Measurements from ENCODE around the gene POLD3.

The POLD3 gene

GRCh38 chr11:74678591-74679512 is 86.5 kb downstream of the POLD3 start:
- Histone ChIP-seq H3K14ac (ENCODE audit: low read length) (no peak overlapping the region), H4K12ac (ENCODE audit: low read depth, low read length) (no peak overlapping the region), H3K4ac (ENCODE audit: low read depth, low read length) (no peak overlapping the region), H3K27ac (ENCODE audit: low read depth, low read length) (no peak overlapping the region), H3K23ac (ENCODE audit: low read length) (no peak overlapping the region), H2AK5ac (ENCODE audit: low read length) (no peak overlapping the region), H3K79me1 (ENCODE audit: low read length) (no peaks in the 10 kb centered on the region), H3K9ac (ENCODE audit: low read length) (no peak overlapping the region), H3K79me2 (ENCODE audit: control insufficient read depth, insufficient read depth, low read length, poor library complexity) (peaks cover 2% of the 10 kb centered on the region), H3K18ac (ENCODE audit: low read length) (no peak overlapping the region), H2BK5ac (ENCODE audit: low read depth, low read length, poor library complexity) (no peak overlapping the region), H3K4me1 (ENCODE audit: control insufficient read depth in 1 of 2, insufficient read depth in 2 of 2, low read length in 2 of 2) (peaks cover 0 to 2% of the 10 kb centered on the region in 2 experiments), H2AFZ (ENCODE audit: insufficient read depth, low read length, poor library complexity) (no peak overlapping the region), H3K36me3 (ENCODE audit: control insufficient read depth in 1 of 2, insufficient read depth in 2 of 2, low read length in 2 of 2) (no peaks in the 10 kb centered on the region), H3K4me3 (ENCODE audit: low read depth, low read length) (no peak overlapping the region), H3K9me3 (ENCODE audit: insufficient read depth, low read depth, low read length) (no peaks in the 10 kb centered on the region), H3K4me2 (ENCODE audit: low read length) (no peak overlapping the region), H3K27me3 (ENCODE audit: insufficient read depth, low read length) (peaks cover 5% of the 10 kb centered on the region), H2BK12ac (ENCODE audit: low read length) (no peak overlapping the region), H4K91ac (ENCODE audit: low read depth, low read length) (no peak overlapping the region), H4K8ac (ENCODE audit: low read depth, low read length) (no peak overlapping the region), H2BK120ac (ENCODE audit: insufficient read depth, low read length, poor library complexity) (no peak overlapping the region)
- no CpG with 5 or more reads among the region's 13 CpGs for WGBS (ENCODE audit: extremely low coverage, insufficient coverage, insufficient read length)
- no peak for DNase-seq

GRCh38 chr11:74679513-74679865 is 87.1 kb downstream of the POLD3 start:
- no peak overlapping the region for H3K27ac ChIP-seq (ENCODE audit: low read depth, low read length)
- H3K9ac ChIP-seq (ENCODE audit: low read length): no peak overlapping the region
- H3K79me1 ChIP-seq (ENCODE audit: low read length): no peaks in the 10 kb centered on the region
- no peak overlapping the region for H3K23ac ChIP-seq (ENCODE audit: low read length)
- DNase-seq: no peak
- H2AFZ ChIP-seq (ENCODE audit: insufficient read depth, low read length, poor library complexity): no peak overlapping the region
- no CpG with 5 or more reads among the region's 3 CpGs for WGBS (ENCODE audit: extremely low coverage, insufficient coverage, insufficient read length)
- no peak overlapping the region for H2BK5ac ChIP-seq (ENCODE audit: low read depth, low read length, poor library complexity)
- H4K91ac ChIP-seq (ENCODE audit: low read depth, low read length): no peak overlapping the region
- no peak overlapping the region for H2BK120ac ChIP-seq (ENCODE audit: insufficient read depth, low read length, poor library complexity)
- H3K14ac ChIP-seq (ENCODE audit: low read length): no peak overlapping the region
- H3K4me3 ChIP-seq (ENCODE audit: low read depth, low read length): no peak overlapping the region
- peaks cover 2% of the 10 kb centered on the region for H3K79me2 ChIP-seq (ENCODE audit: control insufficient read depth, insufficient read depth, low read length, poor library complexity)
- no peak overlapping the region for H3K4ac ChIP-seq (ENCODE audit: low read depth, low read length)
- H4K8ac ChIP-seq (ENCODE audit: low read depth, low read length): no peak overlapping the region
- H3K9me3 ChIP-seq (ENCODE audit: insufficient read depth, low read depth, low read length): no peaks in the 10 kb centered on the region
- H3K18ac ChIP-seq (ENCODE audit: low read length): no peak overlapping the region
- no peaks in the 10 kb centered on the region for H3K36me3 ChIP-seq (ENCODE audit: control insufficient read depth in 1 of 2, insufficient read depth in 2 of 2, low read length in 2 of 2)
- no peak overlapping the region for H2BK12ac ChIP-seq (ENCODE audit: low read length)
- no peak overlapping the region for H3K4me2 ChIP-seq (ENCODE audit: low read length)
- no peak overlapping the region for H4K12ac ChIP-seq (ENCODE audit: low read depth, low read length)
- H2AK5ac ChIP-seq (ENCODE audit: low read length): no peak overlapping the region
- peaks cover 7% of the 10 kb centered on the region for H3K27me3 ChIP-seq (ENCODE audit: insufficient read depth, low read length)
- peaks cover 0 to 2% of the 10 kb centered on the region in 2 experiments for H3K4me1 ChIP-seq (ENCODE audit: control insufficient read depth in 1 of 2, insufficient read depth in 2 of 2, low read length in 2 of 2)

- Histone ChIP-seq H2BK12ac (ENCODE audit: low read length) (no peak overlapping the region), H2BK120ac (ENCODE audit: insufficient read depth, low read length, poor library complexity) (no peak overlapping the region), H3K27me3 (ENCODE audit: insufficient read depth, low read length) (peaks cover 7% of the 10 kb centered on the region), H3K4me3 (ENCODE audit: low read depth, low read length) (no peak overlapping the region), H3K36me3 (ENCODE audit: control insufficient read depth in 1 of 2, insufficient read depth in 2 of 2, low read length in 2 of 2) (no peaks in the 10 kb centered on the region), H4K8ac (ENCODE audit: low read depth, low read length) (no peak overlapping the region), H3K79me2 (ENCODE audit: control insufficient read depth, insufficient read depth, low read length, poor library complexity) (peaks cover 2% of the 10 kb centered on the region), H3K18ac (ENCODE audit: low read length) (no peak overlapping the region), H3K4me2 (ENCODE audit: low read length) (no peak overlapping the region), H4K12ac (ENCODE audit: low read depth, low read length) (no peak overlapping the region), H2BK5ac (ENCODE audit: low read depth, low read length, poor library complexity) (no peak overlapping the region), H4K91ac (ENCODE audit: low read depth, low read length) (no peak overlapping the region), H3K14ac (ENCODE audit: low read length) (no peak overlapping the region), H3K4me1 (ENCODE audit: control insufficient read depth in 1 of 2, insufficient read depth in 2 of 2, low read length in 2 of 2) (peaks cover 0 to 2% of the 10 kb centered on the region in 2 experiments), H2AK5ac (ENCODE audit: low read length) (no peak overlapping the region), H2AFZ (ENCODE audit: insufficient read depth, low read length, poor library complexity) (no peak overlapping the region), H3K79me1 (ENCODE audit: low read length) (no peaks in the 10 kb centered on the region), H3K4ac (ENCODE audit: low read depth, low read length) (no peak overlapping the region), H3K27ac (ENCODE audit: low read depth, low read length) (no peak overlapping the region), H3K9me3 (ENCODE audit: insufficient read depth, low read depth, low read length) (peaks cover 2% of the 10 kb centered on the region), H3K9ac (ENCODE audit: low read length) (no peak overlapping the region), H3K23ac (ENCODE audit: low read length) (no peak overlapping the region)
- no CpG with 5 or more reads among the region's 9 CpGs for WGBS (ENCODE audit: extremely low coverage, insufficient coverage, insufficient read length)
- DNase-seq: no peak
Observed at GRCh38 chr11:74680035-74680671, 87.8 kb downstream of the POLD3 start.

- H2AFZ ChIP-seq (ENCODE audit: insufficient read depth, low read length, poor library complexity): no peak overlapping the region
- H2BK12ac ChIP-seq (ENCODE audit: low read length): no peak overlapping the region
- DNase-seq: no peak
- no peak overlapping the region for H4K8ac ChIP-seq (ENCODE audit: low read depth, low read length)
- H3K4me3 ChIP-seq (ENCODE audit: low read depth, low read length): no peak overlapping the region
- peaks cover 7% of the 10 kb centered on the region for H3K27me3 ChIP-seq (ENCODE audit: insufficient read depth, low read length)
- no peak overlapping the region for H3K9ac ChIP-seq (ENCODE audit: low read length)
- H3K79me1 ChIP-seq (ENCODE audit: low read length): no peaks in the 10 kb centered on the region
- no peak overlapping the region for H2AK5ac ChIP-seq (ENCODE audit: low read length)
- no peak overlapping the region for H4K12ac ChIP-seq (ENCODE audit: low read depth, low read length)
- no peak overlapping the region for H3K23ac ChIP-seq (ENCODE audit: low read length)
- no peak overlapping the region for H3K14ac ChIP-seq (ENCODE audit: low read length)
- H3K4me1 ChIP-seq (ENCODE audit: control insufficient read depth in 1 of 2, insufficient read depth in 2 of 2, low read length in 2 of 2): peaks cover 0 to 2% of the 10 kb centered on the region in 2 experiments
- H3K79me2 ChIP-seq (ENCODE audit: control insufficient read depth, insufficient read depth, low read length, poor library complexity): peaks cover 2% of the 10 kb centered on the region
- WGBS (ENCODE audit: extremely low coverage, insufficient coverage, insufficient read length): no CpG with 5 or more reads among the region's 18 CpGs
- no peak overlapping the region for H3K27ac ChIP-seq (ENCODE audit: low read depth, low read length)
- no peak overlapping the region for H2BK5ac ChIP-seq (ENCODE audit: low read depth, low read length, poor library complexity)
- no peak overlapping the region for H2BK120ac ChIP-seq (ENCODE audit: insufficient read depth, low read length, poor library complexity)
- no peak overlapping the region for H3K18ac ChIP-seq (ENCODE audit: low read length)
- no peaks in the 10 kb centered on the region for H3K36me3 ChIP-seq (ENCODE audit: control insufficient read depth in 1 of 2, insufficient read depth in 2 of 2, low read length in 2 of 2)
- no peak overlapping the region for H3K4me2 ChIP-seq (ENCODE audit: low read length)
- peaks cover 2% of the 10 kb centered on the region for H3K9me3 ChIP-seq (ENCODE audit: insufficient read depth, low read depth, low read length)
- no peak overlapping the region for H4K91ac ChIP-seq (ENCODE audit: low read depth, low read length)
- H3K4ac ChIP-seq (ENCODE audit: low read depth, low read length): no peak overlapping the region
Observed at GRCh38 chr11:74680703-74681531, 88.5 kb downstream of the POLD3 start.

Data from trophoblast cell (in vitro differentiated cells and primary cell).